Measurements from ENCODE around the gene OR1J2. TPM values are rescaled to one million over a fixed set of nuclear protein-coding genes. Genes with fewer than 3 reads are reported as not detected.
"Not testable (repeated sequence)": the region's sequence is repeated elsewhere in the genome, so short reads cannot be mapped to it uniquely, and the experiment has no call there.

OR1J2 gene
- total RNA-seq, 6 experiments from 2014 or later: not detected

DNA sequence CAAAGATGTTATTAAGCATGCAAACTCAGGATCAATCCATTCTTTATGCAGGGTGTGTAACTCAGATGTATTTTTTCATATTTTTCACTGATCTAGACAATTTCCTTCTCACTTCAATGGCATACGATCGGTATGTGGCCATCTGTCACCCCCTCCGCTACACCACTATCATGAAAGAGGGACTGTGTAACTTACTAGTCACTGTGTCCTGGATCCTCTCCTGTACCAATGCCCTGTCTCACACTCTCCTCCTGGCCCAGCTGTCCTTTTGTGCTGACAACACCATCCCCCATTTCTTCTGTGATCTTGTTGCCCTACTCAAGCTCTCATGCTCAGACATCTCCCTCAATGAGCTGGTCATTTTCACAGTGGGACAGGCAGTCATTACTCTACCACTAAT is 8.8 kb downstream of the OR1J2 start:
- H3K4me1 ChIP-seq: no peaks in the 10 kb centered on the region
- 60% methylated on average over 3 of the region's 3 CpGs for whole genome bisulfite sequencing (ENCODE audit: insufficient coverage, low coverage, low lambda C conversion rate, missing lambda C conversion rate)
- no peak overlapping the region for H3K4me3 ChIP-seq
- H3K9me3 ChIP-seq: no peaks in the 10 kb centered on the region
- intact Hi-C loops (cut with DNase I): no loop called here
- no peak overlapping the region for H3K27ac ChIP-seq
- no peaks in the 10 kb centered on the region for H3K36me3 ChIP-seq
- no peak for TF ChIP-seq POLR2A (IDR thresholded peaks at IDR 0.05)
- TF ChIP-seq, protein P1, sequence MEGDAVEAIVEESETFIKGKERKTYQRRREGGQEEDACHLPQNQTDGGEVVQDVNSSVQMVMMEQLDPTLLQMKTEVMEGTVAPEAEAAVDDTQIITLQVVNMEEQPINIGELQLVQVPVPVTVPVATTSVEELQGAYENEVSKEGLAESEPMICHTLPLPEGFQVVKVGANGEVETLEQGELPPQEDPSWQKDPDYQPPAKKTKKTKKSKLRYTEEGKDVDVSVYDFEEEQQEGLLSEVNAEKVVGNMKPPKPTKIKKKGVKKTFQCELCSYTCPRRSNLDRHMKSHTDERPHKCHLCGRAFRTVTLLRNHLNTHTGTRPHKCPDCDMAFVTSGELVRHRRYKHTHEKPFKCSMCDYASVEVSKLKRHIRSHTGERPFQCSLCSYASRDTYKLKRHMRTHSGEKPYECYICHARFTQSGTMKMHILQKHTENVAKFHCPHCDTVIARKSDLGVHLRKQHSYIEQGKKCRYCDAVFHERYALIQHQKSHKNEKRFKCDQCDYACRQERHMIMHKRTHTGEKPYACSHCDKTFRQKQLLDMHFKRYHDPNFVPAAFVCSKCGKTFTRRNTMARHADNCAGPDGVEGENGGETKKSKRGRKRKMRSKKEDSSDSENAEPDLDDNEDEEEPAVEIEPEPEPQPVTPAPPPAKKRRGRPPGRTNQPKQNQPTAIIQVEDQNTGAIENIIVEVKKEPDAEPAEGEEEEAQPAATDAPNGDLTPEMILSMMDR (IDR thresholded peaks at IDR 0.05): no peak
- DNase-seq (no peak), ATAC-seq (no peak)
- no peaks in the 10 kb centered on the region for H3K27me3 ChIP-seq

DNA sequence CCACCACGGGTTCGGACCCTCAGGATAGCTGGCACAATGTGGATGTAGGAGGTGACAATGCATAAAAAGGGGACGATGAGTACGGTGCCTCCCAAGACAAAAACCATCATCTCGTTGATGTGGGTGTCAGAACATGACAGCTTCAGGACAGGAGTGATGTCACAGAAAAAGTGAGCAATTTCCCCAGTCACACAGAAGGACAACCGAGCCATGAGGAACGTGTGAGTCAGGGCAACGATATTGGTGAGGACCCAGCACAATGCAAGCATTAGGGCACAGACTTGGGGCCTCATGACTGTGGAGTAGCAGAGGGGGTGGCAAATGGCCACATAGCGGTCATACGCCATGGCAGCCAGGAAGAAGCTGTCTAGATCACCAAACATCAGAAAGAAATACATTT is 16.0 kb downstream of the OR1J2 start:
- intact Hi-C loops (cut with DNase I): no loop called here
- Histone ChIP-seq H3K9me3 (no peaks in the 10 kb centered on the region), H3K36me3 (no peaks in the 10 kb centered on the region), H3K27ac (no peak overlapping the region), H3K4me3 (no peak overlapping the region), H3K27me3 (no peaks in the 10 kb centered on the region), H3K4me1 (no peaks in the 10 kb centered on the region)
- no peak for TF ChIP-seq POLR2A (IDR thresholded peaks at IDR 0.05)
- TF ChIP-seq, protein P1 (IDR thresholded peaks at IDR 0.05): no peak
- ATAC-seq: no peak
- DNase-seq: no peak
- WGBS (ENCODE audit: insufficient coverage, low coverage, low lambda C conversion rate, missing lambda C conversion rate): 69% methylated on average over 6 of the region's 10 CpGs

DNA sequence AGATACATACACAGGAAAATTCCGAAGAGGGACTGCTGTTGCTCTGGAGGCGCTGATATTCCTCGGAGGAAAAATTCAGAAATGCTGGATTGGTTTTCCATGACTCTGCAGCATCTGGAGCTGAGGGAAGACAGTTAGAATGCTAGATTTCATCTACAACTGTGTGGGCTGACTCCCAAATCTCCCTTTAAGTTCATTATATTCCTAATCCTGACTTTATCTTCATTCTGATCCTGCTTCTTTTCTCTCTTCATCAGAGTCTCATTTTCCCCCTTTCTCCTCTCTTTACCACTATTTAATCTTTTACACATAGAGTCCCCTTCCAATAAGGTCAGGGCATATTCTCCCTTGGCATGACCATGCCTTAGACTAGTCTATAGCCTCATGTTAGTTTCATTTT is 16.6 kb downstream of the OR1J2 start, which contains the start of gene OR1N1:
Gene OR1N1 (minus strand): TSS at position 101 of the 400 bp plus-strand sequence. CDS start 0 bp downstream, at position 101.
- DNase-seq: no peak
- TF ChIP-seq, protein P1 (IDR thresholded peaks at IDR 0.05): no peak
- TF ChIP-seq POLR2A (IDR thresholded peaks at IDR 0.05): no peak
- intact Hi-C loops (cut with DNase I): no loop called here
- H3K4me1 ChIP-seq: no peaks in the 10 kb centered on the region
- no peak within 1 kb of the TSS for H3K27ac ChIP-seq
- H3K4me3 ChIP-seq: no peak within 1 kb of the TSS
- ATAC-seq: no peak
- H3K36me3 ChIP-seq: no peaks in the 10 kb centered on the region
- no peaks in the 10 kb centered on the region for H3K27me3 ChIP-seq
- no peaks in the 10 kb centered on the region for H3K9me3 ChIP-seq
- WGBS (ENCODE audit: insufficient coverage, low coverage, low lambda C conversion rate, missing lambda C conversion rate): 76% methylated on average over 3 of the region's 3 CpGs

DNA sequence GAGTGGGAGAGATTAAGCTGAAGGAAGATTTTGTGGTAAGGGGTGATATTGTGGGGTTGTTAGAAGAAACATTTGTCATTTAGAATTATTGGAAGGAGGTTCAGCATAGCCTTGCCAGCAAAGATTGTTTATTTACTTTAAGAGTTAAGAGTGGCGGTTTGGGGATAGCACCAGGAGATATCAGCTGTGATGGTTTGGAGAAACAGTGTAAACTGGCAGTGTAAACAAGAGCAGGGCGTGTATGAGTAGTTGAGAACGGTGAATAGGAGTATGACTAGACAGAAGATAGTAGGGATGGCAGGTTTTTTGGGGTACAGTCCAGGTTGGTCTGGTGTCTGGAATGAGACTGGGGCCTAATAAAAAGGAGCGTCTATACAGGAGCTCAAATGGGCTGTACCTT is 20.6 kb downstream of the OR1J2 start:
- H3K9me3 ChIP-seq; ATAC-seq; H3K27ac ChIP-seq; DNase-seq; H3K36me3 ChIP-seq; intact Hi-C loops (cut with DNase I); H3K4me3 ChIP-seq; H3K27me3 ChIP-seq; H3K4me1 ChIP-seq: not testable (repeated sequence)
- WGBS (ENCODE audit: insufficient coverage, low coverage, low lambda C conversion rate, missing lambda C conversion rate): 70% methylated on average over 4 of the region's 4 CpGs

DNA sequence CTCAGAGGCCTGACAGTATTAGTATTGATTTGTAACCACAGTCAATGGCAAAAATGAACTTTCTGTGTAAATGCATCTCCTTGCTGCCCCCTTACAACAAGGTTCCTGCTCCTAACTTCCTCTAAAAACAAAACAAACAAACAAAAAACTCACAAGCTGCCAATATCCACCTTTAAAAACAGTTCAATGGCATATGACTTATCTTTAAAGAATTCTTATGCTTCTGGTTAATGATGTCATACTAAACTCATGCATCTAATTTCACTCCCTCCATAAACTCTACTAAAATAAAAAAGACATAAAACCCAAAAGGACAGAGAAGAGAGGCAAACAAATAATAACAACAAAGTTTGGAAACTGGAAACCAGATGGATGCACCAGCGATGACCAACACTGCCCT is 25.5 kb downstream of the OR1J2 start:
- 70% methylated on average over 1 of the region's 1 CpG for WGBS (ENCODE audit: insufficient coverage, low coverage, low lambda C conversion rate, missing lambda C conversion rate)
- Histone ChIP-seq H3K4me3 (no peak overlapping the region), H3K9me3 (peaks cover 0 to 3% (median 0%) of the 10 kb centered on the region in 4 donors), H3K27ac (no peak overlapping the region), H3K4me1 (no peaks in the 10 kb centered on the region), H3K27me3 (no peaks in the 10 kb centered on the region), H3K36me3 (no peaks in the 10 kb centered on the region)
- ATAC-seq (no peak), DNase-seq (no peak)
- intact Hi-C loops (cut with DNase I): no loop called here
- TF ChIP-seq POLR2A (IDR thresholded peaks at IDR 0.05): no peak
- TF ChIP-seq, protein P1 (IDR thresholded peaks at IDR 0.05): no peak

DNA sequence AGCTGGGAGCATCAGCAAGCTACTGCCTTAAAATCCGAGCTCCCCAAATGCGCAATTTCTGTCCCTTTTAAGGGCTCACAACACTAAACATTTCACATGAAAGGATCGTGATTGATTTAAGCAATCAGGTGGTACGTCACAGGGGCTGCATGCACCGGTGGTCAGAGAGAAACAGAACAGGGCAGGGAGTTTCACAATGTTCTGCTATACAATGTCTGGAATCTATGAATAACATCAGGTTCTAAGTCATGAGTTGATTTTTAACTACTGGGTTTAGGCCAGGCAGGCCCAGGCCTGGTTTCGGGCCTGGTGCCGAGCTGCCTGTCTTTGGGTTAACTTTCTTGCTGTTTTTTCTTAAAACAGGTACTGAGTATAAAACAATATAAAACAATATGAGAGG is 26.5 kb downstream of the OR1J2 start:
- H3K27ac ChIP-seq; DNase-seq; H3K27me3 ChIP-seq; H3K4me3 ChIP-seq; H3K36me3 ChIP-seq; H3K9me3 ChIP-seq; H3K4me1 ChIP-seq; intact Hi-C loops (cut with DNase I); ATAC-seq: not testable (repeated sequence)
- WGBS (ENCODE audit: insufficient coverage, low coverage, low lambda C conversion rate, missing lambda C conversion rate): 53% methylated on average over 7 of the region's 7 CpGs
